HL-60 (cell line): ENCODE data around the gene ELFN2.

ENCODE experiments used
- POLR2AphosphoS5 ChIP-seq: IDR thresholded peaks from 2 replicates; pipeline ENCODE4 v1.6.1; 2012; ENCODE audit warnings: low read depth
- TF ChIP-seq, protein P1 (sequence below): IDR thresholded peaks from one replicate; pipeline ENCODE4 v1.5.1; 2011; ENCODE audit warnings: low read length, control low read depth, inconsistent platforms; ENCODE audit not compliant: insufficient read depth

GRCh38 chr22:37352481-37352880 lies 74.8 kb downstream of the ELFN2 start:
- TF ChIP-seq, protein P1, sequence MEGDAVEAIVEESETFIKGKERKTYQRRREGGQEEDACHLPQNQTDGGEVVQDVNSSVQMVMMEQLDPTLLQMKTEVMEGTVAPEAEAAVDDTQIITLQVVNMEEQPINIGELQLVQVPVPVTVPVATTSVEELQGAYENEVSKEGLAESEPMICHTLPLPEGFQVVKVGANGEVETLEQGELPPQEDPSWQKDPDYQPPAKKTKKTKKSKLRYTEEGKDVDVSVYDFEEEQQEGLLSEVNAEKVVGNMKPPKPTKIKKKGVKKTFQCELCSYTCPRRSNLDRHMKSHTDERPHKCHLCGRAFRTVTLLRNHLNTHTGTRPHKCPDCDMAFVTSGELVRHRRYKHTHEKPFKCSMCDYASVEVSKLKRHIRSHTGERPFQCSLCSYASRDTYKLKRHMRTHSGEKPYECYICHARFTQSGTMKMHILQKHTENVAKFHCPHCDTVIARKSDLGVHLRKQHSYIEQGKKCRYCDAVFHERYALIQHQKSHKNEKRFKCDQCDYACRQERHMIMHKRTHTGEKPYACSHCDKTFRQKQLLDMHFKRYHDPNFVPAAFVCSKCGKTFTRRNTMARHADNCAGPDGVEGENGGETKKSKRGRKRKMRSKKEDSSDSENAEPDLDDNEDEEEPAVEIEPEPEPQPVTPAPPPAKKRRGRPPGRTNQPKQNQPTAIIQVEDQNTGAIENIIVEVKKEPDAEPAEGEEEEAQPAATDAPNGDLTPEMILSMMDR = no peak
- no peak for TF ChIP-seq POLR2AphosphoS5
